ENCODE results near the gene CNTN1. TPM values are rescaled to one million over a fixed set of nuclear protein-coding genes. Genes with fewer than 3 reads are reported as not detected.

Gene CNTN1
- polyA plus RNA-seq, 1 of the 3 experiments (the other 2 are of a cell fraction), result 0.13 TPM

DNA sequence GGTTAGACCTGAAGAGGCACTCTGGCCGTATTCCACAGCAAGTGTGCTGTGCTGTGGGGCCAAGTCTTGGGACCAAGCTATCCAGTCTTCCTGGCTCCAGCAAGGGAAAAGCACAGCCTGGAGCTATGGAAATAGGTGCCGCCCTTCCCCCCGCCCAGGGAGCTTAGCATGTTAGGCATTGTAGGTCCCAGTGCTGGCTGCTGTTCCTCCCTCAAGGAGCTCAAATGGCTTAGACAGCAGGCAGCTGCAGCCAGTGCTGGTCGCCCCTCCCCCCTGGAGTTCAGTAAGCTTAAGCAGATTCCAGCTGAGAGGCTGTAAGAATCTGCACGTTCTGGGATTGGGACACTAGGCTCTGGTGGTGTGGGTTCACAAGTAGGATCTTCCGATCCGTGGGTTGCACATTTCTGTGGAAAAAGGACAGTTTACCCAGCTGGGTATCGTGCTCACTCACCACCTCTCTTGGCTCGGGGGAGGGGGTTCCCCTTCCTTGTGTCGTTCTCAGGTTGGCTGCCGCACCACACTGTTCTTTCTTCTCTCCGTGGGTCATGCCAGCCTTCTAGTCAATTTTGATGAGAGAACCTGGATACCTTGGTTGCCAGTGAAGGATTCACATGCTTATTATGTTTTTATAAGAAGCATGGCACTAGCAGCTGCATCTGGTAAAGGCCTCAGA is 127.3 kb downstream of the CNTN1 start:
- TF ChIP-seq TAF1 (IDR thresholded peaks at IDR 0.05; ENCODE audit: borderline replicate concordance, low read depth, low read length) (no peak), FOXM1 (IDR thresholded peaks at IDR 0.05; ENCODE audit: low read depth) (no peak), RAD21 (IDR thresholded peaks at IDR 0.05; ENCODE audit: low read length) (no peak), NRF1 (IDR thresholded peaks at IDR 0.05; ENCODE audit: low read depth, low read length) (no peak), REST (IDR thresholded peaks at IDR 0.05; ENCODE audit: low read depth, low read length) (no peak), GABPA (IDR thresholded peaks at IDR 0.05; ENCODE audit: low read depth) (no peak), RXRA (IDR thresholded peaks at IDR 0.05; ENCODE audit: borderline replicate concordance, low read depth) (no peak), NFIC (IDR thresholded peaks at IDR 0.05; ENCODE audit: borderline replicate concordance) (no peak), CTCF (IDR thresholded peaks at IDR 0.05) (no peak), EZH2phosphoT487 (IDR thresholded peaks at IDR 0.05; ENCODE audit: borderline replicate concordance, low read depth) (no peak), MEF2A (IDR thresholded peaks at IDR 0.05; ENCODE audit: borderline replicate concordance, low read depth) (no peak), YY1 (IDR thresholded peaks at IDR 0.05; ENCODE audit: low read depth) (no peak)
- TF ChIP-seq, protein P1, sequence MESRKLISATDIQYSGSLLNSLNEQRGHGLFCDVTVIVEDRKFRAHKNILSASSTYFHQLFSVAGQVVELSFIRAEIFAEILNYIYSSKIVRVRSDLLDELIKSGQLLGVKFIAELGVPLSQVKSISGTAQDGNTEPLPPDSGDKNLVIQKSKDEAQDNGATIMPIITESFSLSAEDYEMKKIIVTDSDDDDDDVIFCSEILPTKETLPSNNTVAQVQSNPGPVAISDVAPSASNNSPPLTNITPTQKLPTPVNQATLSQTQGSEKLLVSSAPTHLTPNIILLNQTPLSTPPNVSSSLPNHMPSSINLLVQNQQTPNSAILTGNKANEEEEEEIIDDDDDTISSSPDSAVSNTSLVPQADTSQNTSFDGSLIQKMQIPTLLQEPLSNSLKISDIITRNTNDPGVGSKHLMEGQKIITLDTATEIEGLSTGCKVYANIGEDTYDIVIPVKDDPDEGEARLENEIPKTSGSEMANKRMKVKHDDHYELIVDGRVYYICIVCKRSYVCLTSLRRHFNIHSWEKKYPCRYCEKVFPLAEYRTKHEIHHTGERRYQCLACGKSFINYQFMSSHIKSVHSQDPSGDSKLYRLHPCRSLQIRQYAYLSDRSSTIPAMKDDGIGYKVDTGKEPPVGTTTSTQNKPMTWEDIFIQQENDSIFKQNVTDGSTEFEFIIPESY (IDR thresholded peaks at IDR 0.05; ENCODE audit: borderline replicate concordance, low read depth), result no peak
- TF ChIP-seq, protein P2, sequence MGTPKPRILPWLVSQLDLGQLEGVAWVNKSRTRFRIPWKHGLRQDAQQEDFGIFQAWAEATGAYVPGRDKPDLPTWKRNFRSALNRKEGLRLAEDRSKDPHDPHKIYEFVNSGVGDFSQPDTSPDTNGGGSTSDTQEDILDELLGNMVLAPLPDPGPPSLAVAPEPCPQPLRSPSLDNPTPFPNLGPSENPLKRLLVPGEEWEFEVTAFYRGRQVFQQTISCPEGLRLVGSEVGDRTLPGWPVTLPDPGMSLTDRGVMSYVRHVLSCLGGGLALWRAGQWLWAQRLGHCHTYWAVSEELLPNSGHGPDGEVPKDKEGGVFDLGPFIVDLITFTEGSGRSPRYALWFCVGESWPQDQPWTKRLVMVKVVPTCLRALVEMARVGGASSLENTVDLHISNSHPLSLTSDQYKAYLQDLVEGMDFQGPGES (IDR thresholded peaks at IDR 0.05; ENCODE audit: low read depth, low read length), result no peak
- Histone ChIP-seq H3K27ac (ENCODE audit: low read depth in 2 of 2, low read length in 1 of 2) (no peak overlapping the region), H3K9ac (no peak overlapping the region), H3K36me3 (replicated peaks in 1 of 2; ENCODE audit: control insufficient read depth in 1 of 2, insufficient read depth in 2 of 2, low read length in 1 of 2) (no peaks in the 10 kb centered on the region), H3K9me2 (no peaks in the 10 kb centered on the region), H3K4me1 (ENCODE audit: control insufficient read depth in 1 of 2, insufficient read depth in 2 of 2, low read depth in 1 of 2, low read length in 1 of 2) (peaks cover 0 to 5% of the 10 kb centered on the region in 2 experiments; a peak in 1 of 4 replicates), H4K20me1 (ENCODE audit: insufficient read depth) (no peaks in the 10 kb centered on the region), H3K4me2 (no peak overlapping the region), H3F3A (replicated peaks; ENCODE audit: insufficient read depth) (no peaks in the 10 kb centered on the region), H3K4me3 (ENCODE audit: low read depth in 2 of 2, low read length in 1 of 2) (no peak overlapping the region), H2AFZ (ENCODE audit: low read depth) (no peak overlapping the region), H3K79me2 (ENCODE audit: insufficient read depth) (no peaks in the 10 kb centered on the region), H3K9me3 (no peaks in the 10 kb centered on the region), H3K27me3 (ENCODE audit: insufficient read depth) (no peaks in the 10 kb centered on the region)
- WGBS (ENCODE audit: low lambda C conversion rate), result 66% methylated on average over 9 of the region's 12 CpGs
- CTCF ChIA-PET, result no interaction called here
- DNase-seq, result no peak
- POLR2A ChIA-PET, result no interaction called here
